GM08714 (cell line): ENCODE results near the gene CD8B.
"Not testable (repeated sequence)": the region's sequence is repeated elsewhere in the genome, so short reads cannot be mapped to it uniquely, and the experiment has no call there.

ENCODE experiments used
- H3K4me3 ChIP-seq: fragments of 200-500 bp; sonication (Bioruptor generic); 2 replicates; pipeline ENCODE4 v1.5.1; 2014; ENCODE audit warnings: mild to moderate bottlenecking, low read length, inconsistent platforms

CD8B gene

GRCh38 chr2:86861628-86862379, at the start of gene CD8B:
Gene CD8B, minus strand, starts transcription at chr2:86861886. Its CDS starts 21 bp downstream, at chr2:86861865.
- H3K4me3 ChIP-seq, result not testable (repeated sequence)

- not testable (repeated sequence) for H3K4me3 ChIP-seq
These were observed 44.2 kb upstream of the CD8B start for GRCh38 chr2:86905868-86906267.

GRCh38 chr2:86900687-86901086, 39.0 kb upstream of the CD8B start:
- not testable (repeated sequence) for H3K4me3 ChIP-seq

- not testable (repeated sequence) for H3K4me3 ChIP-seq
These were observed 24.3 kb upstream of the CD8B start for GRCh38 chr2:86886026-86886425.

- H3K4me3 ChIP-seq, result not testable (repeated sequence)
These were observed 21.2 kb upstream of the CD8B start for GRCh38 chr2:86882865-86883264.

GRCh38 chr2:86882118-86882665, 20.5 kb upstream of the CD8B start:
- H3K4me3 ChIP-seq, result not testable (repeated sequence)

GRCh38 chr2:86878986-86879385, 17.3 kb upstream of the CD8B start:
- not testable (repeated sequence) for H3K4me3 ChIP-seq

GRCh38 chr2:86870941-86871340, 9.3 kb upstream of the CD8B start:
- not testable (repeated sequence) for H3K4me3 ChIP-seq

GRCh38 chr2:86868895-86869468, 7.3 kb upstream of the CD8B start:
- H3K4me3 ChIP-seq, result not testable (repeated sequence)

GRCh38 chr2:86862380-86862703, 656 bp upstream of the CD8B start:
- H3K4me3 ChIP-seq, result not testable (repeated sequence)

GRCh38 chr2:86861175-86861574, 511 bp downstream of the CD8B start:
- not testable (repeated sequence) for H3K4me3 ChIP-seq

- H3K4me3 ChIP-seq, result not testable (repeated sequence)
These were observed 1.1 kb downstream of the CD8B start for GRCh38 chr2:86860573-86860972.

GRCh38 chr2:86857688-86858087, 4.0 kb downstream of the CD8B start:
- not testable (repeated sequence) for H3K4me3 ChIP-seq

- H3K4me3 ChIP-seq, result not testable (repeated sequence)
These were observed 5.2 kb downstream of the CD8B start for GRCh38 chr2:86856498-86856897.

- H3K4me3 ChIP-seq, result not testable (repeated sequence)
These were observed 5.7 kb downstream of the CD8B start for GRCh38 chr2:86855981-86856380.

GRCh38 chr2:86851581-86851980, 10.1 kb downstream of the CD8B start:
- not testable (repeated sequence) for H3K4me3 ChIP-seq

GRCh38 chr2:86842607-86843234, 19.0 kb downstream of the CD8B start:
- H3K4me3 ChIP-seq, result not testable (repeated sequence)

GRCh38 chr2:86841330-86841729, 20.4 kb downstream of the CD8B start:
- not testable (repeated sequence) for H3K4me3 ChIP-seq

- not testable (repeated sequence) for H3K4me3 ChIP-seq
These were observed 21.7 kb downstream of the CD8B start for GRCh38 chr2:86839871-86840548.

- not testable (repeated sequence) for H3K4me3 ChIP-seq
These were observed 22.2 kb downstream of the CD8B start for GRCh38 chr2:86839455-86839854.

GRCh38 chr2:86837714-86838113, 24.0 kb downstream of the CD8B start:
- not testable (repeated sequence) for H3K4me3 ChIP-seq
